SK-MEL-5 (cell line): Measurements from ENCODE around the gene ARID3A. TPM values are rescaled to one million over a fixed set of nuclear protein-coding genes. Genes with fewer than 3 reads are reported as not detected.

Experiments used
- small RNA-seq, 2 experiments: library from RNA; depleted of rRNA; stranded (forward); fragments of <200 nt; gene quantifications; one replicate each; pipeline ENCODE3, GENCODE V24; 2014
- total RNA-seq: library from RNA; depleted of rRNA; stranded (reverse); fragments of >200 nt; shearing (Covaris generic); gene quantifications from 2 replicates; pipeline ENCODE4 v1.2.3, GENCODE V29; 2014; rRNA removed

Gene ARID3A
- total RNA-seq, 1 experiment from 2014 or later, result 6.6 TPM

Small RNAs within 50 kb of the gene (small RNA-seq; reads per million reads assigned to genes)
- gene RNU6-2 (0.27 to 0.81 reads per million in 2 experiments), gene RNU6-9 (2.3 to 3.4 reads per million in 2 experiments)

Other genes starting within 250 kb of the ARID3A start
- gene FSTL3, start 249.6 kb upstream of the ARID3A start, total RNA-seq, result 6.4 and 7.8 TPM in 2 replicates
- not detected in 2 replicates for gene PRSS57, start 230.6 kb upstream of the ARID3A start, total RNA-seq
- gene PALM, start 217.1 kb upstream of the ARID3A start, total RNA-seq, result 4.0 and 4.3 TPM in 2 replicates
- not detected in 2 replicates for gene MISP, start 174.9 kb upstream of the ARID3A start, total RNA-seq
- gene PTBP1, start 128.6 kb upstream of the ARID3A start, total RNA-seq, result 124 and 140 TPM in 2 replicates
- 1.4 and 1.8 TPM in 2 replicates for gene PLPPR3, start 104.1 kb upstream of the ARID3A start, total RNA-seq
- gene AZU1, start 98.2 kb upstream of the ARID3A start, total RNA-seq, result not detected in 2 replicates
- gene PRTN3, start 85.0 kb upstream of the ARID3A start, total RNA-seq, result not detected in 2 replicates
- not detected in 2 replicates for gene ELANE, start 73.7 kb upstream of the ARID3A start, total RNA-seq
- 1.4 and 4.3 TPM in 2 replicates for gene CFD, start 66.4 kb upstream of the ARID3A start, total RNA-seq
- gene MED16, start 32.8 kb upstream of the ARID3A start, total RNA-seq, result 3.2 and 3.9 TPM in 2 replicates
- gene RNU6-9, start 32.6 kb upstream of the ARID3A start, total RNA-seq, result not detected in 2 replicates
- 20.0 and 21.0 TPM in 2 replicates for gene R3HDM4, start 12.8 kb upstream of the ARID3A start, total RNA-seq
- gene KISS1R, start 8.7 kb upstream of the ARID3A start, total RNA-seq, result not detected in 2 replicates
- 24.4 and 36.1 TPM in 2 replicates for gene WDR18, start 58.3 kb downstream of the ARID3A start, total RNA-seq
- 0.03 TPM in 1 of 2 replicates, not detected in the other for gene GRIN3B, start 74.4 kb downstream of the ARID3A start, total RNA-seq
- 44.8 and 51.8 TPM in 2 replicates for gene TMEM259, start 95.1 kb downstream of the ARID3A start, total RNA-seq
- not detected in 2 replicates for gene RNU6-2, start 95.5 kb downstream of the ARID3A start, total RNA-seq
- 11.7 and 12.1 TPM in 2 replicates for gene CNN2, start 100.6 kb downstream of the ARID3A start, total RNA-seq
- gene ABCA7, start 114.1 kb downstream of the ARID3A start, total RNA-seq, result 2.3 and 3.3 TPM in 2 replicates
- 3.3 and 4.9 TPM in 2 replicates for gene ARHGAP45, start 141.1 kb downstream of the ARID3A start, total RNA-seq
- gene POLR2E, start 169.3 kb downstream of the ARID3A start, total RNA-seq, result 132 and 150 TPM in 2 replicates
- 252 and 258 TPM in 2 replicates for gene GPX4, start 178.0 kb downstream of the ARID3A start, total RNA-seq
- gene SBNO2, start 248.2 kb downstream of the ARID3A start, total RNA-seq, result 18.8 and 21.1 TPM in 2 replicates